SHP77 (cell line): ENCODE measurements around the gene TRIM72.
"Not testable (repeated sequence)": the region's sequence is repeated elsewhere in the genome, so short reads cannot be mapped to it uniquely, and the experiment has no call there.

Experiments
- DNase-seq, 2 experiments: peaks; one replicate each; lab custom pipeline; 2025; lab: John Stamatoyannopoulos, UW

TRIM72 gene

GRCh38 chr16:31256466-31256865 is 42.5 kb downstream of the TRIM72 start:
- no peak for DNase-seq

- no peak for DNase-seq
These were observed 44.4 kb downstream of the TRIM72 start for GRCh38 chr16:31258366-31258765.

- DNase-seq: no peak
These were observed 46.4 kb downstream of the TRIM72 start for GRCh38 chr16:31260136-31260931.

- no peak for DNase-seq
These were observed 48.2 kb downstream of the TRIM72 start for GRCh38 chr16:31262084-31262483.

DNA sequence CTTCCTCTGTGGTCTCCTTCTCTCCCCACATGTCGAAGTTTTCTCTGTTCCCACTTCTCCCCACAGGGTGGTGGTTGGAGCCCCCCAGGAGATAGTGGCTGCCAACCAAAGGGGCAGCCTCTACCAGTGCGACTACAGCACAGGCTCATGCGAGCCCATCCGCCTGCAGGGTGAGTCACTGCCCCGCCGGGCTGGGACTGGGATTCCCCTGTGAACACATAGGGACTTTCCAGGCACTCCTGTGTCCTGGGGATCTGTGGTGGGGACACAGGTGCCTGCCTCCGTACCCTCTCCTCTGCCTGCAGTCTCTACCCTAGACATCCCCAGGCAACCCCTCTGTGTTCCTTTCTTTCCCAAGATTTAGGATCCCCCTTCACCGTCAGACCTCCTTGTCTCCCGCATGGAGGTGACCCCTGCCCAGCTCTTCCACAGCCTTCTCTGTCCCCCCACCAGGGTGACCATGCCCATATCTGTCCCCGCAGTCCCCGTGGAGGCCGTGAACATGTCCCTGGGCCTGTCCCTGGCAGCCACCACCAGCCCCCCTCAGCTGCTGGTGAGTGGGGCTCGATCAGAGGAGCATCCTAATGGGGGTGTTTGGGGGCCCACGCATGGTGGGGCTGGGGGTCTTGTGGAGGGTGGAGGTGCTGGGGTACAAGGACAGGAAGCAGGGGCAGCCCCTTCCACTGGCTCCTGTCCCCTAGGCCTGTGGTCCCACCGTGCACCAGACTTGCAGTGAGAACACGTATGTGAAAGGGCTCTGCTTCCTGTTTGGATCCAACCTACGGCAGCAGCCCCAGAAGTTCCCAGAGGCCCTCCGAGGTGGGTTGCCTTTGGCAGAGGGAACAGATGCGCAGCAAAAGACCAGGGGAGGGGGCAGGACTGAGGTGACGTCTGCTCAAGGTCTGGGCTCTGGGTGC is 51.7 kb downstream of the TRIM72 start:
- DNase-seq: no peak

- no peak for DNase-seq
These were observed 53.6 kb downstream of the TRIM72 start for GRCh38 chr16:31267332-31268032.

DNA sequence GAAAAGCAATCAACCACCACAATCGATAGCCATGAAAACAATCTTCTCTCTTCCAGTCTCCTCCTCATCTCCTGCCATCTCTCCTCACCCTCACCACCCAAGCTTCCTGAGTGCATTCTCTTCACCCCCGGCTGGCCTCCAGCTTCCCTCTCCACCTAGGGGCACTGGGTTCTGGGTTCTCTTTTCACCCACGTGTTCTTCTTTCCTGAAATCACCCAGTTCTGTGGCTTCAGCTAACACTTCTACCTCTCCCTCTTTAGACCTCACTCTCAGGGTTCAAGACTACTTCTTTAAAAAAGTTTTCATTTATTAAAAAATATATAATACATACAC is 54.1 kb downstream of the TRIM72 start:
- no peak for DNase-seq

DNA sequence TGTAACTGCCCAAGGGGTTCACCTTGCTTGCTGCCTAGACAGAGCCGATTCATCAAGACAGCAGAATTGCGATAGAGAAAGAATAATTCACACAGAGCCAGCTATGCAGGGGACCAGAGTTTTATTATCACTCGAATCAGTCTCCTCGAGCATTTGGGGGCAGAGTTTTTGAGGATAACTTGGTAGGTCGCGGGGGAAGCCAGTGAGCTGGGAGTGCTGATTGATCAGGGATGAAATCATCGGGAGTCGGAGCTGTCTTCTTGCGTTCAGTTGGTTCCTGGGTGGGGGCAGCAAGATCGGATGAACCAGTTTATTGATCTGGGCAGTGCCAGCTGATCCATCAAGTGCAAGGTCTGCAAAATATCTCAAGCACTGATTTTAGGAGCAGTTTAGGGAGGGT is 55.0 kb downstream of the TRIM72 start:
- DNase-seq: no peak

DNA sequence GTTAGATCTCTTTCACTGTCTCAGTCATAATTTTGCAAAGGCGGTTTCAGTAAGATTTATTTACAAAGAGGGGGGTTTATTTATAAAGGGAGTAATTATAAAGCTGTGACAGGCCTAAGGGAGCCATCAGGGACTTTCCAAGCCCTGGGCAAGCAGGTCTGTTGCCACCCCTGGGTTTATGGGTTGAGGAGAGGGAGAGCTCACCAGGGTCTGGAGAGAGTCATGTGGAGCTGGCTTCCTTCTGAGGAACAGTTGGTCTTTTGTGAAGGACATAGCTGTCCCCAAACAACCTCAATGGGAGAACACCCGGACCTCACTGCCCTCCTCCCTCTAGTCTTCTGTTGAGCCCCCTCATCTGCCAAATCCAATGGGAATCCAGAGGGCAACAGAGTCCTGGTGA is 55.6 kb downstream of the TRIM72 start:
- DNase-seq: no peak

DNA sequence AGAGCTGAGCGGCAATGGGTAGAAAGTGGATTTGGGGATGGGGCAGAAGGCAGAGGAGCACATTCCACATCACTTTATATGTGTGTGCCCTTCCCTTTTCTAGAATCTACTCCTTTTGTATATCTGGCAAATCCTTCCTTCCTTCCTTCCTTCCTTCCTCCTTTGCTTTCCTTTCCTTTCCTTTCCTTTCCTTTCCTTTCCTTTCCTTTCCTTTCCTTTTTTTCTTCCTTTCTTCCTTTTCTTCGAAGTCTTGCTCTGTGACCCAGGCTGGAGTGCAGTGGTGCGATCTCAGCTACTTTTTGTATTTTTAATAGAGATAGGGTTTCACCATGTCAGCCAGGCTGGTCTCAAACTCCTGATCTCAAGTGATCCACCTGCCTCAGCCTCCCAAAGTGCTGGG is 56.1 kb downstream of the TRIM72 start:
- DNase-seq: not testable (repeated sequence)

- DNase-seq: no peak
These were observed 56.9 kb downstream of the TRIM72 start for GRCh38 chr16:31270795-31271194.

GRCh38 chr16:31271621-31272190 is 57.8 kb downstream of the TRIM72 start:
- no peak for DNase-seq

DNA sequence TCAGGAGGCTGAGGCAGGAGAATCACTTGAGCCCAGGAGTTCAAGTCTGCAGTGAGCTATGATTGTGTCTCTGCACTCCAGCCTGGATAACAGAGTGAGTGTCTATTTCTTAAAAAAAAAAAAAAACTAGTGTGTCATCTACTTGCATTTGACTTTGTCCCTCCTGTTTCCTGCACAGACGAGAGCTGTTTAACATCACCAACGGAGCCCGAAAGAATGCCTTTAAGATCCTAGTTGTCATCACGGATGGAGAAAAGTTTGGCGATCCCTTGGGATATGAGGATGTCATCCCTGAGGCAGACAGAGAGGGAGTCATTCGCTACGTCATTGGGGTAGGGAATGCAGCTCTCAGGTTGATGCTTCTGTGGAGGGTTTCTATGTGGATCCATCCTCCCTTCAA is 59.3 kb downstream of the TRIM72 start:
- DNase-seq: no peak

- no peak for DNase-seq
These were observed 59.8 kb downstream of the TRIM72 start for GRCh38 chr16:31273676-31274075.

DNA sequence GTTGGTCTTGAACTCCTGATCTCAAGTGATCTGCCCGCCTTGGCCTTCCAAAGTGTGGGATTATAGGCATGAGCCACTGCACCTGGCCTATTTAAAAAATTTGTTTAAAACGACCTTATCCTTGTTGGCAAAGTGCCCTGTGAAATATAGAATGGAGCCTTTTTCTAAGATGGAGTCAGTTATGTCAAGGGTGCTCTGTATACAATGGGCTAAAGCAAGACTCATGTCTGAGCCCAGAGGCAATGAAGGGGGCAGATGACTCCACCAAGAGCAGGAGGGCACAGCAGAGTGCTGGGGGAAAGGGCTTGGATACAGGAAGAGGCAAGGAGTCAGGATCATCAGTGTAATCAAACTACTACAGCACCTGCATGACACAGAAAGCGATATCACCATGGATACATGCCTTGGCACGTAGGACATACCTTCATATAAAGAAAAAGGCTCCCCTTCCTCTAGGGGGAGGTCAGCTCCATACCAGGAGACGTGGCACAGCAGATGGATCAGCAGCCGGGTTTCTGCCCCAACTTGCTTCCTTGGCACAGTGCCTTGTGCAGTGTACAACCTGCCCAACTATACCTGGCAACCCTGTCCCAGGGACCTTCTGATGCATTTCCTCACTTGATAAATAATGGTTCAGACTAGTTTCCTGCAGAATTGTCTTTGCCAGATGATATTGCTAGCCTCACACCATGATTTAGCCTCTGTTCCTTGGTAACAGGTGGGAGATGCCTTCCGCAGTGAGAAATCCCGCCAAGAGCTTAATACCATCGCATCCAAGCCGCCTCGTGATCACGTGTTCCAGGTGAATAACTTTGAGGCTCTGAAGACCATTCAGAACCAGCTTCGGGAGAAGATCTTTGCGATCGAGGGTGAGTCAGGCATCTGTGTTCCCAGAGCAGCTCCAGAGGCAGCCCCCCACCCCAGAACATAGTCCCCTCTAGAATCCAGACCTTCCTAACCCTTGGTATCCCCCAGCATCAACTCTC is 61.2 kb downstream of the TRIM72 start:
- DNase-seq: no peak

DNA sequence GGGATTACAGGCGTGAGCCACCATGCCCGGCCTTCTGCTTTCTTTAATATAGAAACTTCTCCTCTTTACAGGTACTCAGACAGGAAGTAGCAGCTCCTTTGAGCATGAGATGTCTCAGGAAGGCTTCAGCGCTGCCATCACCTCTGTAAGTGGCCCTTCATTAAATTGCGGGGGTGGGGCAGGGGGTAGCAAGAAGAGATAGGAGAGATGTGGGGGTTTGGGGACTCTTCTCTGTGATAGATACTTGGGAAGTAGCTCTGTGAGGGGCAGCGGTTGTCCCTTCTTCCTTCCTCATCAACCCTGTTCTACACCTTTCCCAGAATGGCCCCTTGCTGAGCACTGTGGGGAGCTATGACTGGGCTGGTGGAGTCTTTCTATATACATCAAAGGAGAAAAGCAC is 62.7 kb downstream of the TRIM72 start:
- no peak for DNase-seq

- DNase-seq: no peak
These were observed 63.8 kb downstream of the TRIM72 start for GRCh38 chr16:31277659-31278260.

GRCh38 chr16:31278853-31279252 is 64.9 kb downstream of the TRIM72 start:
- not testable (repeated sequence) for DNase-seq
